GM19463 (cell line): ENCODE results near the gene KCNA4.
"Not testable (repeated sequence)": the region's sequence is repeated elsewhere in the genome, so short reads cannot be mapped to it uniquely, and the experiment has no call there.

Experiments
- ATAC-seq: cut with Tn5 transposase; IDR thresholded peaks from one replicate; pipeline ENCODE4 v1.9.1; 2021; ENCODE audit warnings: mild to moderate bottlenecking, moderate library complexity; ENCODE audit not compliant: unreplicated experiment

The KCNA4 gene

DNA sequence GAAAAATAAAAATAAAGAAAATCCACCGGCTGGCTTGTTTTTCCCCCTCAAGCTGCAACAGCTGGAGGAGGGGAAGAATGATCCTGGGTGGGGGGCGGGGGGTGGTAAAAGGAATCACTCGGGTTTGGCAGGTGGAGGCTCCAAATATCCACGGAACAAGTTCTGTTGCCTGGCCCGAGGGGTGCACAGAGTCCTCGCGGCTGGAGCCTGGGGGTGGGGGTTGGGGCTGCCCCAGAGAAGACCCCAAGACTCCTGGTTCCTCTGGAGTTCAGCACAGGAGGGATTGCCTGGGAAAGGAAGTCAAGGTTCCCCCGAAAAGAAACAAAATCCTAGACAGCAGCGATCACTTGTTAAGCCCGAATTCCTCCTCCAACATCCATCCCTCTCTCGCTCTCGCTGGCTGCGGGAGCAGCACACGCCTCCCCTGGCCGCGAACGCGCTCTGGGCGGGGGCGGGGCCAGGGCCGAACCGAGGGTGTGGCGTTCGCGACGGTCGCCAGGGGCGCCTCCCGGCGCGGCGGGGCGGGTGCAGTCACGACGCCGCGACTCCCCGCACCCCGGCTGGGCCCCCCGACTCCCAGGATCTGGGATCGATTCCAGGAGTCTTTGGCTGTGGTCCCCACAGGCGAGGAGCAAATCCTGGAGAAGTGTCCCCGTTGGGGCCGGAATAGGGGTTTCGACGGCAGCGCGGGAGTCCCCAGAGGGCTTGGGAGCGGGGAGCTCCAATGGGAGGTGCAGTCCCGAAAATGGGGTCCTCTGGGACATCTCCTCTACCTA, at the start of gene KCNA4:
KCNA4 (minus strand) TSS at position 443 of the 776 bp plus-strand sequence. CDS start 4,352 bp downstream, outside the sequence.
- no peak for ATAC-seq

- ATAC-seq: no peak
Measured at GRCh38 chr11:30062103-30062502, 45.3 kb upstream of the KCNA4 start.

- no peak for ATAC-seq
Measured at GRCh38 chr11:30059172-30059815, 42.5 kb upstream of the KCNA4 start.

- no peak for ATAC-seq
Measured at GRCh38 chr11:30049214-30049613, 32.4 kb upstream of the KCNA4 start.

DNA sequence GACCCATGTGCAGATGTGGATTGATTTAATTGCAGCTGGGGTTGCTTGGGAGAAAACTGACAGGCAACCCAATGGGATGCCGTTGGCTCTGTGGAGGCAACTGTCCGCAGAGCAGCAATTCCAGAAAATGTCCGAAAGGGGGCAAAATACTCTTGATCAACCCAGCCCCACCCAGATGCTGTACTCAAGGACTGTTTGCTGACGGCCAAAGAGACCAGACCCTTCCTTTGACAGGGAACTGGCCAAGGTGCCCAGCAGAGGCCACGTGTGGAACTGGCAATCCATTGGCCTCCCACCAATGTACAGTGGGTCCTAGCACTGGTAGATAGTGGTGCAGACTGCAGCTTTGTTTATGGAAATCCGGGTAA, 29.7 kb upstream of the KCNA4 start:
- ATAC-seq: no peak

- ATAC-seq: no peak
Measured at GRCh38 chr11:30045921-30046577, 29.2 kb upstream of the KCNA4 start.

GRCh38 chr11:30045144-30045543, 28.3 kb upstream of the KCNA4 start:
- ATAC-seq: no peak

DNA sequence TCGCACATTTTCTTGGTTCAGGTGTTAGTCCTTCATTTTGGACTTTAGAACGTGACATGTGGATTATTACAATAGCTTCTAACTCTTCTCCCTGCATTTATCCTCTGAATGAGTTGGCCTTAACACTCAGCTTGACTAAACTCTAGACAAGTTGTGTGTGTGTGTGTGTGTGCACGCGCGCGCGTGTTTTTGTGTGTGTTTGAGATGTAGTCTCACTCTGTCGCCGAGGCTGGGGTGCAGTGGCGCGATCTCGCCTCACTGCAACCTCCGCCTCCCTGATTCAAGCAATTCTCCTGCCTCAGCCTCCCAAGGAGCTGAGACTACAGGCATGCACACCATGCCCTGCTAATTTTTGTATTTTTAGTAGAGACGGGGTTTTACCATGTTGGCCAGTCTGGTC, 24.3 kb upstream of the KCNA4 start:
- ATAC-seq: no peak

GRCh38 chr11:30034746-30035145, 17.9 kb upstream of the KCNA4 start:
- ATAC-seq: not testable (repeated sequence)

DNA sequence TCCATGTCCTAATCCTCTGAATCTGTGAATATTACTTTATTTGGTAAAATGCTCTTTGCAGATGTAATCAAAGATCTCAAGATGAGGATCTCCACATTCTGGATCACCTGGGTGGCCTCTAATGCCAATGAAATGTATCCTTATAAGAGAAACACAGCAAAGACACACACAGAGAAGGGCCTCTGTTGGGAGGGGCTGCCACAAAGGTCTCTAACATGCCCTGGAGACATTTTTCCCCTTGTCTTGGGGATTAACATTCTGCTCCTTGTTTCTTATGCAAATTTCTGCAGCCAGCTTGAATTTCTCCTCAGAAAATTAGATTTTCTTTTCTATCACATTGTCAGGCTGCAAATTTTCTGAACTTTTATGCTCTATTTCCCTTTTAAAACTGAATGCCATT, 17.3 kb upstream of the KCNA4 start:
- ATAC-seq: not testable (repeated sequence)

GRCh38 chr11:30025396-30026139, 8.7 kb upstream of the KCNA4 start:
- no peak for ATAC-seq

GRCh38 chr11:30023074-30023473, 6.2 kb upstream of the KCNA4 start:
- no peak for ATAC-seq

DNA sequence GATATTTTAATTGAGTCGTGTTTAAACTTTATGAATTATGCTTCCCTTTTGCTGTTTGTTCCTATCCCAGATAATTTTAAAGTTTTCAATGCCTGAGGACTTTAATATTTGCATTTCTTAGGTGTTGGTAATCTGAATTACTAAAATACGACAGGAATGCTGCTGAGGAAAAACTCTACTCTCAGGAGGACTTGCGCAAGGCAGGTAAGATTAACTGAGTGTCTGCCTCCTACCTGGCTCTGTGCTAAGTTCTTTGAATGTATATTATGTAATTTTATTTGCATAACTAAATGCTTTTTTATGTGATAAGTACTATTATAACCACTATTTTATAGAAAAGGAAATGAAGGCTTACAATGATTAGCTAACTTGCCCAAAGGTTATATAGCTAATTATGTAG, 2.7 kb upstream of the KCNA4 start:
- no peak for ATAC-seq

GRCh38 chr11:30018495-30018894, 1.7 kb upstream of the KCNA4 start:
- no peak for ATAC-seq

DNA sequence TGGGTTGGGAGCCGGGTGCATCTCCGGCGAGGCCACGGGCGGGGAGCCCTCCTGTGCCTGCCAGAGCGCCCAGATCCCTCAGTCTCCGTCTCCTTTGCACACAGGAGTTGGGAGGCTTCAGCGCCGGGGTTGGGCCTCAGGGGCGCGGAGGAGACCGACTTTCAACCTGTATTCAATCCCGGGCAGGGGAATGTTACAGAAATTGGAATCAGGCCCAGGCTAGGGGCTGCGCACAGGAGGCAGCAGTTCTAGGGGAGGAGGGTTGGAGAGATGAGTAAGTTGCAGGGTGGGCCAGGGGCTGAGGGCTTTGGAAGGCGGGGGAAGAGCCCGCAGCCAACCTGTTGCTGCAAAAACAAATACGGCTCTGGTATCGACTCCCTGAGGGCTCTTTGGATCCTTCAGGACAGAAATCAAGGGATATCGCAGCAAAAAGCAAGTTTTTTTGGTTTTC, 640 bp upstream of the KCNA4 start:
- no peak for ATAC-seq

- no peak for ATAC-seq
Measured at GRCh38 chr11:30015725-30016412, 961 bp downstream of the KCNA4 start.

GRCh38 chr11:30012346-30012745, 4.5 kb downstream of the KCNA4 start:
- ATAC-seq: no peak

GRCh38 chr11:30009060-30009459, 7.8 kb downstream of the KCNA4 start:
- no peak for ATAC-seq

- ATAC-seq: no peak
Measured at GRCh38 chr11:30006876-30007275, 10.0 kb downstream of the KCNA4 start.

GRCh38 chr11:30002157-30002785, 14.6 kb downstream of the KCNA4 start:
- ATAC-seq: no peak
